Thyroid gland (tissue), 4 donors: ENCODE results near the gene DHCR24.

ENCODE experiments used
- POLR2A ChIP-seq, 2 donors: fragments of 450-650 bp; IDR thresholded peaks; one replicate each; pipeline ENCODE4 v1.6.1; 2017; ENCODE audit warnings: antibody characterized with exemption in 2 of 2, mild to moderate bottlenecking in 2 of 2, moderate library complexity in 1 of 2
- TF ChIP-seq, protein P1 (sequence below), 6 experiments: fragments of 200-600 bp in 3 of 6; fragments of 450-650 bp in 3 of 6; sonication (generic) in 3 of 6; IDR thresholded peaks; one replicate each; pipeline ENCODE4 v1.5.1; 2016 to 2019; ENCODE audit warnings: antibody characterized with exemption in 6 of 6, mild to moderate bottlenecking in 2 of 6, inconsistent platforms in 1 of 6, moderate library complexity in 1 of 6

DNA sequence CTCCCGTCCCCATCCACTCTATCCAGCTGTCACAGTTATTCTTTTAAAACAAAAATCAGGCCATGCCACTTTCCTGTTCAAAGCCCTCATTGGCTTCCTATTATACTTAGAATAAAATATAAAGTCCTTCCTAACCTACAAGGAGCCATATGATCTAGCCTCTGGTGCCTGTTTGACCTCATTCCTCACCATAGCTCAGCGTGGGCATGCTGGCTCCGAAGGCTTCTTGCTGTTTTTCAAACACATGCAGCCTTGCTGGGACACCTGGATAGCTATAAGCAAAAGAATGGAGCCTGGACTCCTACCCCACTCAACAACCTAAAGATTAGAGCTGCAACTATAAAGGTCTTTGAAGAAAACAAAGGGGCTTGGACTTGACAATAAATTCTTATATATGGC lies 23.7 kb downstream of the DHCR24 start:
- TF ChIP-seq, protein P1, sequence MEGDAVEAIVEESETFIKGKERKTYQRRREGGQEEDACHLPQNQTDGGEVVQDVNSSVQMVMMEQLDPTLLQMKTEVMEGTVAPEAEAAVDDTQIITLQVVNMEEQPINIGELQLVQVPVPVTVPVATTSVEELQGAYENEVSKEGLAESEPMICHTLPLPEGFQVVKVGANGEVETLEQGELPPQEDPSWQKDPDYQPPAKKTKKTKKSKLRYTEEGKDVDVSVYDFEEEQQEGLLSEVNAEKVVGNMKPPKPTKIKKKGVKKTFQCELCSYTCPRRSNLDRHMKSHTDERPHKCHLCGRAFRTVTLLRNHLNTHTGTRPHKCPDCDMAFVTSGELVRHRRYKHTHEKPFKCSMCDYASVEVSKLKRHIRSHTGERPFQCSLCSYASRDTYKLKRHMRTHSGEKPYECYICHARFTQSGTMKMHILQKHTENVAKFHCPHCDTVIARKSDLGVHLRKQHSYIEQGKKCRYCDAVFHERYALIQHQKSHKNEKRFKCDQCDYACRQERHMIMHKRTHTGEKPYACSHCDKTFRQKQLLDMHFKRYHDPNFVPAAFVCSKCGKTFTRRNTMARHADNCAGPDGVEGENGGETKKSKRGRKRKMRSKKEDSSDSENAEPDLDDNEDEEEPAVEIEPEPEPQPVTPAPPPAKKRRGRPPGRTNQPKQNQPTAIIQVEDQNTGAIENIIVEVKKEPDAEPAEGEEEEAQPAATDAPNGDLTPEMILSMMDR (IDR thresholded peaks at IDR 0.05): no peak
- TF ChIP-seq POLR2A (IDR thresholded peaks at IDR 0.05): no peak
